Esophagus (tissue), 2 donors: ENCODE data around the gene GDF10. TPM values are rescaled to one million over a fixed set of nuclear protein-coding genes. Genes with fewer than 3 reads are reported as not detected.

Experiments
- H3K27ac ChIP-seq, 2 donors: one replicate each; pipeline ENCODE4 v1.5.1; 2013; ENCODE audit warnings: low read depth in 2 of 2, mild to moderate bottlenecking in 2 of 2, inconsistent platforms in 1 of 2, low read length in 1 of 2, moderate library complexity in 1 of 2
- H3K27me3 ChIP-seq, 2 donors: one replicate each; pipeline ENCODE4 v1.6.1; 2013; ENCODE audit warnings: low read length in 2 of 2, control low read depth in 1 of 2, mild to moderate bottlenecking in 1 of 2; ENCODE audit not compliant: insufficient read depth in 2 of 2, control insufficient read depth in 1 of 2
- H3K36me3 ChIP-seq, 2 donors: one replicate each; pipeline ENCODE4 v1.6.1; 2013; ENCODE audit warnings: low read length in 1 of 2; ENCODE audit not compliant: control insufficient read depth in 2 of 2, insufficient read depth in 2 of 2
- H3K4me1 ChIP-seq, 2 donors: one replicate each; pipeline ENCODE4 v1.6.1; 2013; ENCODE audit warnings: low read length in 1 of 2; ENCODE audit not compliant: control insufficient read depth in 2 of 2, insufficient read depth in 2 of 2
- H3K4me3 ChIP-seq, 2 donors: one replicate each; pipeline ENCODE4 v1.5.1; 2013; ENCODE audit warnings: low read length in 2 of 2, mild to moderate bottlenecking in 2 of 2, low read depth in 1 of 2, moderate library complexity in 1 of 2
- H3K9me3 ChIP-seq, 2 donors: one replicate each; pipeline ENCODE4 v1.6.1; 2013; ENCODE audit warnings: mild to moderate bottlenecking in 2 of 2, low read depth in 1 of 2, low read length in 1 of 2, moderate library complexity in 1 of 2; ENCODE audit not compliant: control insufficient read depth in 2 of 2, insufficient read depth in 1 of 2
- WGBS, 2 donors: extraction: QIAGEN DNeasy Blood & Tissue Kit; methylation state at CpG; one replicate each; pipeline ENCODE4 v1.1.7; 2013; 5-methylcytosine and 5-hydroxymethylcytosine counted together
- polyA plus RNA-seq, 2 donors: library from polyadenylated mRNA; stranded (reverse); fragments of 200-250 nt; gene quantifications; one replicate each; pipeline ENCODE4 v1.2.3, GENCODE V29; 2013
- donor health status: healthy with polysubstance abuse.
- donor health status: Bipolar disorder and iron deficiency.

The GDF10 gene
- polyA plus RNA-seq, 2 donors, result 0.22 to 0.33 TPM

DNA sequence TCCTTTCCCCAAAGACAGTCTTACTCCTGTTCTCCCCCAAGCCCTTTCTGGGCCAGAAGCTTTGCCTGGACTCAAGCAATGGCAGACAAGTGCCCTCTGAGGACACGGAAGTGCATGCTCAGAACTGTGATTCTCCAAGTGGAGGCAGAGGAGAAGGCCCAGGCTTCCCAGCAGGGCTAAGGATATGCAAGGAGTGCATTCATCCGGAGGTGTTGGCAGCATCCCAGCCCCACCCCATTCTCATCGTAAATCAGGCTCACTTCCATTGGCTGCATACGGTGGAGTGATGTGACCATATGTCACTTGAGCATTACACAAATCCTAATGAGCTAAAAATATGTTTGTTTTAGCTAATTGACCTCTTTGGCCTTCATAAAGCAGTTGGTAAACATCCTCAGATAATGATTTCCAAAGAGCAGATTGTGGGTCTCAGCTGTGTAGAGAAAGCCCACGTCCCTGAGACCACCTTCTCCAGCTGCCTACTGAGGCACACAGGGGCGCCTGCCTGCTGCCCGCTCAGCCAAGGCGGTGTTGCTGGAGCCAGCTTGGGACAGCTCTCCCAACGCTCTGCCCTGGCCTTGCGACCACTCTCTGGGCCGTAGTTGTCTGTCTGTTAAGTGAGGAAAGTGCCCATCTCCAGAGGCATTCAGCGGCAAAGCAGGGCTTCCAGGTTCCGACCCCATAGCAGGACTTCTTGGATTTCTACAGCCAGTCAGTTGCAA is 46.7 kb downstream of the GDF10 start:
- no peak overlapping the region for H3K27ac ChIP-seq
- no peak overlapping the region for H3K4me3 ChIP-seq
- no peaks in the 10 kb centered on the region for H3K36me3 ChIP-seq
- H3K9me3 ChIP-seq, result no peaks in the 10 kb centered on the region
- no peaks in the 10 kb centered on the region for H3K4me1 ChIP-seq
- 70 to 73% methylated on average over 13 of the region's 13 CpGs for WGBS, 2 donors
- no peaks in the 10 kb centered on the region for H3K27me3 ChIP-seq

DNA sequence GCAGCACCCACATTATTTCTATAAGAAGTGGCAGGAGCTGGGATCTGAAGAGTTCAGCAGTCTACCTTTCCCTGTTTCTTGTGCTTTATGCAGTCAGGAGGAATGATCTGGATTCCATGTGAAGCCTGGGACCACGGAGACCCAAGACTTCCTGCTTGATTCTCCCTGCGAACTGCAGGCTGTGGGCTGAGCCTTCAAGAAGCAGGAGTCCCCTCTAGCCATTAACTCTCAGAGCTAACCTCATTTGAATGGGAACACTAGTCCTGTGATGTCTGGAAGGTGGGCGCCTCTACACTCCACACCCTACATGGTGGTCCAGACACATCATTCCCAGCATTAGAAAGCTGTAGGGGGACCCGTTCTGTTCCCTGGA is 47.3 kb downstream of the GDF10 start:
- no peak overlapping the region for H3K27ac ChIP-seq
- 77 to 87% methylated on average over 4 of the region's 4 CpGs for WGBS, 2 donors
- H3K9me3 ChIP-seq, result no peaks in the 10 kb centered on the region
- H3K4me3 ChIP-seq, result no peak overlapping the region
- H3K4me1 ChIP-seq, result no peaks in the 10 kb centered on the region
- H3K36me3 ChIP-seq, result no peaks in the 10 kb centered on the region
- no peaks in the 10 kb centered on the region for H3K27me3 ChIP-seq

DNA sequence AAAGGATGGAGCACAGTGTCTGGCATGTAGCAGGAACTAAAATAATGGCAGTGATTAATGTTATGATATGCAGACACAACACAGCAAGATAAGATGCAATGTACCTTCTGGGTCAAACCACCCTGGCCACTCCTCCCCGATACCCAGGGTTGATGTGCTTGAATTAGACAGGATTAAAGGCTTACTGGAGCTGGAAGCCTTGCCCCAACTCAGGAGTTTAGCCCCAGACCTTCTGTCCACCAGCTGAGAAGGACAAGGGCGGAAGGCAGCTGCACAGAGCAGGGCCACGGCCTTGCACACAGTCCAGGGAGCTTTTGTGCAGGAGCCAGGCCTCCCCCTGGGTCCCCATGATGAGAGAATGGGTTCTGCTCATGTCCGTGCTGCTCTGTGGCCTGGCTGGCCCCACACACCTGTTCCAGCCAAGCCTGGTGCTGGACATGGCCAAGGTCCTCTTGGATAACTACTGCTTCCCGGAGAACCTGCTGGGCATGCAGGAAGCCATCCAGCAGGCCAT is 48.2 kb downstream of the GDF10 start, which contains the start of gene RBP3:
TSS of gene RBP3 (plus strand) at position 226 of the 514 bp plus-strand sequence. CDS start at position 348, 122 bp downstream.
- Histone ChIP-seq H3K27ac (no peak within 1 kb of the TSS), H3K9me3 (no peaks in the 10 kb centered on the region), H3K27me3 (no peaks in the 10 kb centered on the region), H3K4me1 (no peaks in the 10 kb centered on the region), H3K36me3 (no peaks in the 10 kb centered on the region), H3K4me3 (no peak within 1 kb of the TSS)
- 81 to 89% methylated on average over 5 of the region's 5 CpGs for WGBS, 2 donors

DNA sequence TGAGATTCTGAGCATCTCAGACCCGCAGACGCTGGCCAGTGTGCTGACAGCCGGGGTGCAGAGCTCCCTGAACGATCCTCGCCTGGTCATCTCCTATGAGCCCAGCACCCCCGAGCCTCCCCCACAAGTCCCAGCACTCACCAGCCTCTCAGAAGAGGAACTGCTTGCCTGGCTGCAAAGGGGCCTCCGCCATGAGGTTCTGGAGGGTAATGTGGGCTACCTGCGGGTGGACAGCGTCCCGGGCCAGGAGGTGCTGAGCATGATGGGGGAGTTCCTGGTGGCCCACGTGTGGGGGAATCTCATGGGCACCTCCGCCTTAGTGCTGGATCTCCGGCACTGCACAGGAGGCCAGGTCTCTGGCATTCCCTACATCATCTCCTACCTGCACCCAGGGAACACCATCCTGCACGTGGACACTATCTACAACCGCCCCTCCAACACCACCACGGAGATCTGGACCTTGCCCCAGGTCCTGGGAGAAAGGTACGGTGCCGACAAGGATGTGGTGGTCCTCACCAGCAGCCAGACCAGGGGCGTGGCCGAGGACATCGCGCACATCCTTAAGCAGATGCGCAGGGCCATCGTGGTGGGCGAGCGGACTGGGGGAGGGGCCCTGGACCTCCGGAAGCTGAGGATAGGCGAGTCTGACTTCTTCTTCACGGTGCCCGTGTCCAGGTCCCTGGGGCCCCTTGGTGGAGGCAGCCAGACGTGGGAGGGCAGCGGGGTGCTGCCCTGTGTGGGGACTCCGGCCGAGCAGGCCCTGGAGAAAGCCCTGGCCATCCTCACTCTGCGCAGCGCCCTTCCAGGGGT is 48.9 kb downstream of the GDF10 start:
- no peaks in the 10 kb centered on the region for H3K36me3 ChIP-seq
- H3K27me3 ChIP-seq, result no peaks in the 10 kb centered on the region
- no peak overlapping the region for H3K27ac ChIP-seq
- no peaks in the 10 kb centered on the region for H3K4me1 ChIP-seq
- no peaks in the 10 kb centered on the region for H3K9me3 ChIP-seq
- WGBS, 2 donors, result 89 to 92% methylated on average over 36 of the region's 36 CpGs
- H3K4me3 ChIP-seq, result no peak overlapping the region

DNA sequence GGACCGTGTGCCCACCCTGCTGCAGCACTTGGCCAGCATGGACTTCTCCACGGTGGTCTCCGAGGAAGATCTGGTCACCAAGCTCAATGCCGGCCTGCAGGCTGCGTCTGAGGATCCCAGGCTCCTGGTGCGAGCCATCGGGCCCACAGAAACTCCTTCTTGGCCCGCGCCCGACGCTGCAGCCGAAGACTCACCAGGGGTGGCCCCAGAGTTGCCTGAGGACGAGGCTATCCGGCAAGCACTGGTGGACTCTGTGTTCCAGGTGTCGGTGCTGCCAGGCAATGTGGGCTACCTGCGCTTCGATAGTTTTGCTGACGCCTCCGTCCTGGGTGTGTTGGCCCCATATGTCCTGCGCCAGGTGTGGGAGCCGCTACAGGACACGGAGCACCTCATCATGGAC is 49.5 kb downstream of the GDF10 start:
- WGBS, 2 donors, result 95% methylated on average over 22 of the region's 22 CpGs
- Histone ChIP-seq H3K9me3 (no peaks in the 10 kb centered on the region), H3K4me3 (no peak overlapping the region), H3K36me3 (no peaks in the 10 kb centered on the region), H3K27ac (no peak overlapping the region), H3K4me1 (no peaks in the 10 kb centered on the region), H3K27me3 (no peaks in the 10 kb centered on the region)

DNA sequence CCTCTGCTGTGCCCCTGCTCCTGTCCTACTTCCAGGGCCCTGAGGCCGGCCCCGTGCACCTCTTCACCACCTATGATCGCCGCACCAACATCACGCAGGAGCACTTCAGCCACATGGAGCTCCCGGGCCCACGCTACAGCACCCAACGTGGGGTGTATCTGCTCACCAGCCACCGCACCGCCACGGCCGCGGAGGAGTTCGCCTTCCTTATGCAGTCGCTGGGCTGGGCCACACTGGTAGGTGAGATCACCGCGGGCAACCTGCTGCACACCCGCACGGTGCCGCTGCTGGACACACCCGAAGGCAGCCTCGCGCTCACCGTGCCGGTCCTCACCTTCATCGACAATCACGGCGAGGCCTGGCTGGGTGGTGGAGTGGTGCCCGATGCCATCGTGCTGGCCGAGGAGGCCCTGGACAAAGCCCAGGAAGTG is 50.0 kb downstream of the GDF10 start:
- no peaks in the 10 kb centered on the region for H3K9me3 ChIP-seq

DNA sequence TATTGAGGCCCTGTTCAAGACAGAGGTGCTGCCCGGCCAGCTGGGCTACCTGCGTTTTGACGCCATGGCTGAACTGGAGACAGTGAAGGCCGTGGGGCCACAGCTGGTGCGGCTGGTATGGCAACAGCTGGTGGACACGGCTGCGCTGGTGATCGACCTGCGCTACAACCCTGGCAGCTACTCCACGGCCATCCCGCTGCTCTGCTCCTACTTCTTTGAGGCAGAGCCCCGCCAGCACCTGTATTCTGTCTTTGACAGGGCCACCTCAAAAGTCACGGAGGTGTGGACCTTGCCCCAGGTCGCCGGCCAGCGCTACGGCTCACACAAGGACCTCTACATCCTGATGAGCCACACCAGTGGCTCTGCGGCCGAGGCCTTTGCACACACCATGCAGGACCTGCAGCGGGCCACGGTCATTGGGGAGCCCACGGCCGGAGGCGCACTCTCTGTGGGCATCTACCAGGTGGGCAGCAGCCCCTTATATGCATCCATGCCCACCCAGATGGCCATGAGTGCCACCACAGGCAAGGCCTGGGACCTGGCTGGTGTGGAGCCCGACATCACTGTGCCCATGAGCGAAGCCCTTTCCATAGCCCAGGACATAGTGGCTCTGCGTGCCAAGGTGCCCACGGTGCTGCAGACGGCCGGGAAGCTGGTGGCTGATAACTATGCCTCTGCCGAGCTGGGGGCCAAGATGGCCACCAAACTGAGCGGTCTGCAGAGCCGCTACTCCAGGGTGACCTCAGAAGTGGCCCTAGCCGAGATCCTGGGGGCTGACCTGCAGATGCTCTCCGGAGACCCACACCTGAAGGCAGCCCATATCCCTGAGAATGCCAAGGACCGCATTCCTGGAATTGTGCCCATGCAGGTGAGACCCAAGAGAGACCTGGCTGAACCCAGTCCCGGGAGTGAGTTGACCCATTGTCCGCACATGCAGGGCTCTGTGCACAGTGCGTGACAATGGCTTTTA is 51.0 kb downstream of the GDF10 start:
- no peaks in the 10 kb centered on the region for H3K27me3 ChIP-seq
- no peaks in the 10 kb centered on the region for H3K4me1 ChIP-seq
- no peak overlapping the region for H3K4me3 ChIP-seq
- no peak overlapping the region for H3K27ac ChIP-seq
- no peaks in the 10 kb centered on the region for H3K36me3 ChIP-seq
- 90 to 94% methylated on average over 39 of the region's 39 CpGs for WGBS, 2 donors
- no peaks in the 10 kb centered on the region for H3K9me3 ChIP-seq

More for the DNA sequence above, 50.0 kb downstream of the GDF10 start:
- WGBS, 2 donors, result 96% methylated on average over 31 of the region's 31 CpGs
- Histone ChIP-seq H3K4me3 (no peak overlapping the region), H3K4me1 (no peaks in the 10 kb centered on the region), H3K27me3 (no peaks in the 10 kb centered on the region), H3K36me3 (no peaks in the 10 kb centered on the region), H3K27ac (no peak overlapping the region)

DNA sequence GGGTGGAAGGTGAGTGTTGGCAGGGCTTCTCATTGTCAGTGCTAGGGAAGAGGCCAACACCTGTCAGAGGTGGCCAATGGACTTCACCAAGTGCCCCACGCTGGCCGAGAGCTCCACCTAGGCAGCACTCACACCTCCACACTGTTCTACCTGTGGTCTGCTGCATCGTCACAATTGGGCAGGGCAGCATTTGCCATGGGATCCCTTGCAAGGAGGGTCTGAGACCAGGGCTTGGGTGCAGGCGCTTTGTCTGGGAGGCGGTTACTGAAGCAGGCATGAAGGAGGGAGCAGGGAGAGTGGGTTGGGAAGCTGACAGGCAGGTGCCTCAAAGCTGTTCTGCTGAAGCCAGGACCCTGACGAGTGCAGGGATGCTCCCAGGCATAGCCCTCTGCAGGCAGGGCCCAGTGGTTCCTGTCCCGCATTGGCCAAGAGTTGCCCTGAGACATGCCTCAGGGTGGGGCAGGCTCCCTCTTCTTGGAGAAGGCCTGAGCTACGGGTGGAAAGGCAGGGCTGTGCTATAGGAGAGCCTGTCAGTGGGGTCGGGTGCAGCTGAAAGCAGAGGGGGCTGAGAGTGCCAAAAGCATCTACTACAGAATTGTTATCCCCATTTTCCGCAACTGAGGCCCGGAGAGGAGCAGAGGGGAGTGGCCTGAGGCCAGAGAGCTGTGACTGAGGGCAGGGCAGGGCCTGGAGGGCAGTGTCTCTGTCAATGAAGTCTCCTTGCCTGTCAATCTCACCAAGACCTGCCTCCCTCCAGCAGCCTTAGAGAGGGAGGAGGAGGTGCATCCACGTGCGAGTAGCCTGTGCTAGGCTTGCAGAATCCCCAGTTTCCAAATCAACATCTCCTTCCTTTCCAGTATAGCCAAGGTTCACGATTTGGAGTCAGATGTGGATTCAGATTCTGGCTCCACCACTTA is 52.2 kb downstream of the GDF10 start:
- WGBS, 2 donors, result 79 to 83% methylated on average over 14 of the region's 14 CpGs

More for the DNA sequence above, 52.2 kb downstream of the GDF10 start:
- Histone ChIP-seq H3K27me3 (no peaks in the 10 kb centered on the region), H3K36me3 (no peaks in the 10 kb centered on the region), H3K27ac (no peak overlapping the region), H3K4me3 (no peak overlapping the region), H3K4me1 (no peaks in the 10 kb centered on the region), H3K9me3 (no peaks in the 10 kb centered on the region)
